ENCODE results near the gene IGFBP4. TPM values are rescaled to one million over a fixed set of nuclear protein-coding genes. Genes with fewer than 3 reads are reported as not detected.

IGFBP4 gene
- total RNA-seq, 1 experiment from 2014 or later = 6.5 TPM

DNA sequence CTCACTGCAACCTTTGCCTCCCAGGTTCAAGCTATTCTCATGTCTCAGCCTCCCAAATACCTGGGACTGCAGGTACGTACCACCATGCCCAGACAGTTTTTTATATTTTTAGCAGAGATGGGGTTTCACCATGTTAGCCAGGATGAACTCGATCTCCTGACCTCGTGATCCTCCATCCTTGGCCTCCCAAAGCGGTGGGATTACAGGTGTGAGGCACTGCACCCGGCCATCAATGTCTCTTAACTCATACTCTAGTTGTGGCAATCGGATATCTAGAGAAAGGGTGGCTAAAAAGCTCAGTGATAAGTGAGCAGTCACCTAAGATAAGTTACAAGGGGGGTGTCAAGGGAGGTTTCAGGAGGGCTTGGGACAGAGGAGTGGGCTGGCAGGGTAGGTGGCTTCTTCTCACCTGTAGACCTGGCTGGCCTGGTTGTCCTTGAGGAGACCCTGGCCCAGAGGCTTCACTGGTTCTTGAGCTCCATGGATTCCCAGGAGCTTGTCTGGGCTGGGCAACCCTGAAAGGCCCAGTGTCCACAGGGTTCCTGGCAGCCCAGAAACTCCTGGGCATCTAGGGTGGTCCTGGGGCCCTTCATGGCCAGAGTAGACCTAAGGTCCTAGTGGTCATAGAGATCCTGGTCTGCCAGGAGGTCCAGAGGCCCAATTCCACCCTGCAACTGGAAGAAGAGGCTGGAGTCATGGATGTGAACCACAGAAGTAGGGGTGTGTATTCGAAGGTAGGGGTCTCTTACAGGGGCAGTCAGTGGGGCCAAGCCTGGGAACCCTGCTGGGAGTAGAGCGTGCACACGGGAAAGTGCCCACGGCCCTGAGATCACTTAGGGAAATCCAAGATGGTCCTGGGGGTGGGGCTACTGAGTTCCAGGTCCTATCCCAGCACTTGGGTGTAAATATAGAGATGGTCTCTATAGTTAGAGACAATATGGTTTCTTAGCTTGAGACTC is 12.7 kb upstream of the IGFBP4 start:
- TF ChIP-seq, protein P1, sequence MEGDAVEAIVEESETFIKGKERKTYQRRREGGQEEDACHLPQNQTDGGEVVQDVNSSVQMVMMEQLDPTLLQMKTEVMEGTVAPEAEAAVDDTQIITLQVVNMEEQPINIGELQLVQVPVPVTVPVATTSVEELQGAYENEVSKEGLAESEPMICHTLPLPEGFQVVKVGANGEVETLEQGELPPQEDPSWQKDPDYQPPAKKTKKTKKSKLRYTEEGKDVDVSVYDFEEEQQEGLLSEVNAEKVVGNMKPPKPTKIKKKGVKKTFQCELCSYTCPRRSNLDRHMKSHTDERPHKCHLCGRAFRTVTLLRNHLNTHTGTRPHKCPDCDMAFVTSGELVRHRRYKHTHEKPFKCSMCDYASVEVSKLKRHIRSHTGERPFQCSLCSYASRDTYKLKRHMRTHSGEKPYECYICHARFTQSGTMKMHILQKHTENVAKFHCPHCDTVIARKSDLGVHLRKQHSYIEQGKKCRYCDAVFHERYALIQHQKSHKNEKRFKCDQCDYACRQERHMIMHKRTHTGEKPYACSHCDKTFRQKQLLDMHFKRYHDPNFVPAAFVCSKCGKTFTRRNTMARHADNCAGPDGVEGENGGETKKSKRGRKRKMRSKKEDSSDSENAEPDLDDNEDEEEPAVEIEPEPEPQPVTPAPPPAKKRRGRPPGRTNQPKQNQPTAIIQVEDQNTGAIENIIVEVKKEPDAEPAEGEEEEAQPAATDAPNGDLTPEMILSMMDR (IDR thresholded peaks at IDR 0.05; ENCODE audit: unreplicated experiment) = no peak
- ChIA-PET CTCF (interaction anchor here (0.5 to 1.3 kb wide), 7 partner anchors 8 to 139 kb away, joined by 3 to 4 read pairs (median 3); no protein-coding TSS in a partner anchor), POLR2A (interaction anchor here (0.5 to 0.6 kb wide), 2 partner anchors 40 to 508 kb away, joined by 3 read pairs; no protein-coding TSS in a partner anchor)
- no peaks in the 10 kb centered on the region for H3K36me3 Mint-ChIP-seq (ENCODE audit: insufficient read depth, unreplicated experiment)
- intact Hi-C loops (cut with micrococcal nuclease) = no loop called here
- H3K4me3 Mint-ChIP-seq (ENCODE audit: unreplicated experiment) = no peak overlapping the region
- H3K4me1 Mint-ChIP-seq (ENCODE audit: insufficient read depth, unreplicated experiment) = no peaks in the 10 kb centered on the region
- H3K27ac Mint-ChIP-seq (ENCODE audit: low read depth, unreplicated experiment) = no peak overlapping the region
- no peak for DNase-seq (ENCODE audit: unreplicated experiment)
- H3K9me3 Mint-ChIP-seq (ENCODE audit: unreplicated experiment) = no peaks in the 10 kb centered on the region
- BruUV-seq (replicated peaks) = no TSS peak
- peaks cover 25% of the 10 kb centered on the region for H3K27me3 Mint-ChIP-seq (ENCODE audit: insufficient read depth, unreplicated experiment)

DNA sequence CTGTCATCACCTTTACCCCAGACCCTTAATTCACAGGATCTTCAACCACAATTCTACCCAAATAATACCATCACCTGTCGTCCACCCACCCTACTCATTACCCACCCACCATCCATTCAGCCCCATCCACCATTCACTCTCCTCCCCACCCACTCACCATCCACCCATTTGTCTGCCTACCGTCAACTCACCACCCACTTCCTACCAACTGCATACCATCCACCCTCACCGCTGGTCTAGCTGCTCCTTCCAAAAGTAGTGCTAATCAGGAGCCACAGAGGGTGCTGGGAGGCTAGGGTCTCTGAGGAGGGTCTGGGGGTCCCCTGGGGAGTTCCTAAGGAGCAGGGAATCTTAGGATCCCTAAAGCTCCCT is 12.0 kb upstream of the IGFBP4 start:
- Mint-ChIP-seq H3K4me3 (ENCODE audit: unreplicated experiment) (no peak overlapping the region), H3K27me3 (ENCODE audit: insufficient read depth, unreplicated experiment) (peaks cover 25% of the 10 kb centered on the region), H3K27ac (ENCODE audit: low read depth, unreplicated experiment) (no peak overlapping the region), H3K9me3 (ENCODE audit: unreplicated experiment) (no peaks in the 10 kb centered on the region), H3K4me1 (ENCODE audit: insufficient read depth, unreplicated experiment) (no peaks in the 10 kb centered on the region), H3K36me3 (ENCODE audit: insufficient read depth, unreplicated experiment) (no peaks in the 10 kb centered on the region)
- POLR2A ChIA-PET = no interaction called here
- intact Hi-C loops (cut with micrococcal nuclease) = no loop called here
- CTCF ChIA-PET = interaction anchor here (0.6 to 1.3 kb wide), 4 partner anchors 10 to 140 kb away, joined by 3 to 4 read pairs (median 4); no protein-coding TSS in a partner anchor
- TF ChIP-seq, protein P1 (IDR thresholded peaks at IDR 0.05; ENCODE audit: unreplicated experiment) = no peak
- DNase-seq (ENCODE audit: unreplicated experiment) = no peak
- no TSS peak for BruUV-seq (replicated peaks)

DNA sequence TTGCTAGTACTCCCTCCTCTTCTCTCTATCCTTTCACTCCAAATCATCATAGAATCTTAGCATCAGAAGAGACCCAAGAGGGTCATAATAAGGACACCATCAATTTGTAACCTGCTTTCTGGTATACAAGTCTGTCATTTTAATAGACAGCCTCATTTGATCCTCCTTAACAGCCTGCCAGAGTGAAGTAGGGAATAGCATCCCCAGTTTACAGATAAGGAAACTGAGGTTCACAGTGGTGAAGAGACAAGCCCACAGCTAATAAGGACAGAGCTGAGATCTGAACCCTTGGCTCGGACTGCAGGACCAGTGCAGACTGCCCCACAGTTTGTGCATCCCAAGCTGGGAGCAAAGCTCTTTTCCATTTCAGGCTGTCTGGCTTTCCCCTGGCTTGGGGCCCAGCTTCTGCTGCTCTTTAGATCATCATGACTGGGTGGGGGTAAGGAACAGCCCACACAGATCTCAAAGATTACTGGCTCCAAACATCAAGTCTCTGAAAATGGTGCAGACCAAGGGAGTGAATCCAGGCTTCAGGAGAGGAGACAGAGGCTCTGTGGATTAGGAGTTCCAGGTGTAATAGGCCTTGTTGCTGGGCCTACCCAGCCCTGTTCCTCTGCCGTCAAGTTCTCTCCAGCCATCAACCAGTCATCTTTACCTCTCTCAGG is 10.3 kb upstream of the IGFBP4 start:
- Mint-ChIP-seq H3K27me3 (ENCODE audit: insufficient read depth, unreplicated experiment) (peaks cover 21% of the 10 kb centered on the region), H3K4me3 (ENCODE audit: unreplicated experiment) (no peak overlapping the region), H3K9me3 (ENCODE audit: unreplicated experiment) (no peaks in the 10 kb centered on the region), H3K36me3 (ENCODE audit: insufficient read depth, unreplicated experiment) (no peaks in the 10 kb centered on the region), H3K4me1 (ENCODE audit: insufficient read depth, unreplicated experiment) (no peaks in the 10 kb centered on the region), H3K27ac (ENCODE audit: low read depth, unreplicated experiment) (no peak overlapping the region)
- CTCF ChIA-PET = interaction anchor here (0.6 to 1.7 kb wide), 3 partner anchors 15 to 121 kb away, joined by 3 to 6 read pairs (median 3); partner anchors contain the start of gene TOP2A
- BruUV-seq (replicated peaks) = no TSS peak
- TF ChIP-seq, protein P1 (IDR thresholded peaks at IDR 0.05; ENCODE audit: unreplicated experiment) = no peak
- intact Hi-C loops (cut with micrococcal nuclease) = no loop called here
- DNase-seq (ENCODE audit: unreplicated experiment) = no peak
- POLR2A ChIA-PET = interaction anchor here (0.9 kb wide), 1 partner anchor 38 kb away, joined by 4 read pairs; no protein-coding TSS in a partner anchor

All from MCF 10A (cell line).